T-helper 22 cell (primary cell): ENCODE results near the gene SMYD1.

Experiments used
- DNase-seq: peaks from one replicate; pipeline ENCODE4 v3.0.0-alpha.2; 2020; ENCODE audit warnings: low read depth

The SMYD1 gene

DNA sequence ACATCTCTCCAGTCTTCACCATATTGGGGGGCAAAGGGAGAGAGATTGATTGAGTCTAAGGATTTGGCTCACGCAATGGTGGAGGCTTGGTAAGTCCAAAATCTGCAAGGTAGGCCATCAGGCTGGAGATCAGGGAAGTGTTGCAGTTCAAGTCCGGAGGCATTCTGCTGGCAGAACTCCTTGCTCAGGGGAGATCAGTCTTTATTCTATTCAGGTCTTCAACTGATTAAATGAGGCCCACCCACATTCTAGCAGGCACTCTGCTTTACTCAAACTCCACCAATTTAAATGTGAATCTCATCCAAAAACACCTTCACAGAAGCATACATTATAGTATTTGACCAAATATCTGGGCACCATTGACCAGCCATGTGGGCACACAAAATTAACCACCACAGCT lies 21.4 kb downstream of the SMYD1 start:
- DNase-seq = no peak

DNA sequence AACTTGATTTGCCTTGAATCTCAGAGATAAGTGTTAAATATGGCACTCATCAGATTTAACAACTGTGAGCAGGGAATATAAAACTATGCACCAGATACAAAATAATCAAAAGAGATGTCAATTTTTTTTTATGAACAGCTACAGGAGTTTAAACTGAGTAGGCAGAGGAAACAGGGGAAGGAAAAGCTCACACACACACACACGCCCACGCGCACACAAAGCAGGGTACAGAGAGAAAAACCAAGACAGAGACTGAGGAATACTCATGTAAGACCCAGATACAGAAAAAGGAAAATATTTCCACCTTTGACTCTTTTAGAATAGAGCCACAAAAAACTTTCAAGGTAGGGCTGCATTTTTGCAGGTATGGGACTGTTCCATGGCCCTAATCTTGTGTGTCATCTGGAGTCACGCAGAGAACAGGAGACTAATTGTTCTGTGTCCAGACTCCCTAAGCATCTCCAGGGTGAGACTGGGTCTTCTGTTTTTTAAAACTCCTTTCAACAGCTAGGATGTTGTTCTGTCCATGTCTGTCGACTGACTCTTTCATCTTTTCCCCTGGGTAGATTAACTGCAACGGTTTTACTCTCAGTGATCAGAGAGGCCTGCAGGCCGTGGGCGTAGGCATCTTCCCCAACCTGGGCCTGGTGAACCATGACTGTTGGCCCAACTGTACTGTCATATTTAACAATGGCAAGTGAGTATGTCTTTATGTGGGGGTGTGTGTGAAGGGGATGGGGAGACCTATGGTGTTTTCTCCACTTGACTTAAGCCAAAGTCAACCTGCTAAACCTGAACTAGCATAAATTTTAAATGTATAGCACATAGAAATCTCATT lies 23.0 kb downstream of the SMYD1 start:
- DNase-seq = no peak

GRCh38 chr2:88091943-88092342 lies 24.3 kb downstream of the SMYD1 start:
- DNase-seq = no peak

- DNase-seq = no peak
These were observed 25.1 kb downstream of the SMYD1 start for GRCh38 chr2:88092773-88093172.

GRCh38 chr2:88095022-88095421 lies 27.4 kb downstream of the SMYD1 start:
- no peak for DNase-seq

- DNase-seq = no peak
These were observed 29.1 kb downstream of the SMYD1 start for GRCh38 chr2:88096708-88097107.

DNA sequence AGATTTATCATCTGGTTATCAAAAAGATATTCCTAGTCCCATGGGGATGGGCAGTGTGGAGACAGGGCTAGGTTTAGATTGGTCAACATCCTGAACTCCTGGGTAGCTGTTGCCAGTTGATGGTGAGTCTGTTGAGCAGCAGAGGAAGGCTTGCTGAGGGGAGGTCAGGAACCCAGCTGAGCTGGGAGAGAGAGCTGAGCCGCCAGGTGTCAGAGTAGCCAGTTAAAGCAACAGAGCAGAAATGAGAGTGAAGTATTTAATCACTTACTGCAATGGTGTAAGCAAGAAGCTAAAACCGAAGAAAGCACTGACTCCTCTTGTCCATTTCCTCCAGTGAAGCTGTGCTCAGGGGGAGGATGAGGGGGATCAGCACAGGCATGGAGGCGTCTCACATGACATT lies 29.6 kb downstream of the SMYD1 start:
- DNase-seq = no peak

DNA sequence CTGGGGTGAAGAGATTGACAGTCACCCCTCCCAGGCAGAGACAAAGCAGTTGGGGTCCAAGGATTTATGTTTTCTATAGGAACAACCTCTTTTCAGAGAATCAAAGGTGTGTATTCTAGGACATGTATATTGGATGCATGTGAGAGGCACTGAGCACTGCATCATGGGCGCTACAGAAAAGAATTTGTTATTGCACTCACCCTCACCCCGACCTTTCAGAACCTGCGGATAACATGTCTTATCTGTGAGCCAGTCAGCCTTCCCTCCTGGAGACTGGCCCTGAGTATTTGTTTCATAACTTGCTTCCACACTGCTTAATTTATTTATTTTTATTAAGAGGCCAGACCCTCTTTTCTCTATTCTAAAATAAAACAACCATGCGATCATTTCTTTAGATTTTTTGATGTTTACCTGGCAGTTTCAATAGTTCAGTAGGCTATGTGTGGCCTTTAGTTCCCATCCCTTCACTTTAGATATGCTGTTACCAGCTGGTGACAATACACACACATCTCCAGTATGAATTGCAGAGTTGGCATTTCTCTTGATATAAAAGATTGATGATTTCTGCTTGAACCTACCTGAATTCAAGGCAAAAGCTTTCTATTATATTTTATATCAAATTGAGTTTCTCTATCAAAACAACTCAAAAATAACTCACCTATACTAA lies 30.4 kb downstream of the SMYD1 start:
- no peak for DNase-seq

GRCh38 chr2:88098558-88098900 lies 30.9 kb downstream of the SMYD1 start:
- no peak for DNase-seq

- no peak for DNase-seq
These were observed 32.3 kb downstream of the SMYD1 start for GRCh38 chr2:88099798-88100488.

- DNase-seq = no peak
These were observed 32.8 kb downstream of the SMYD1 start for GRCh38 chr2:88100489-88100858.

GRCh38 chr2:88108796-88109195 lies 41.2 kb downstream of the SMYD1 start:
- no peak for DNase-seq

DNA sequence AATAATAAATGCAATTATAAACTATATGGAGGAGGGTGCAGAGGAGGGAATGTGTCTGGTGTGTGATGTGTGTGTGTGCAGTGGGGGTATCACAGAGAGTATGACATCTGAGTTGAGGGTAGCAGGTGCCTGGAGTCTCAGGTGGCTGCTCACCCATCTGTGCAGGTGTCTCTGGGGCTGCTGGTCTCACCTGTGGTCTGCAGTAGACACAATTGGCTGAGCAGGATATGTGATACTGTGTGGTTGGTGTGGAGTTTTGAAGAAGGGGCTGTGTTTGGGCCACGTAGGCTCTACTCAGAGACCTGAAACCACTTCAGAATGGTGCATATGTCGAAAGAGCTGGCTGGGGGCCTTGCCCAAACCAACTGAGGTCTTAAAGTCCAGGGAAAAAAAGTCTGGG lies 43.2 kb downstream of the SMYD1 start:
- DNase-seq = no peak

- no peak for DNase-seq
These were observed 45.4 kb downstream of the SMYD1 start for GRCh38 chr2:88113069-88113468.

- no peak for DNase-seq
These were observed 47.3 kb downstream of the SMYD1 start for GRCh38 chr2:88114889-88115288.

DNA sequence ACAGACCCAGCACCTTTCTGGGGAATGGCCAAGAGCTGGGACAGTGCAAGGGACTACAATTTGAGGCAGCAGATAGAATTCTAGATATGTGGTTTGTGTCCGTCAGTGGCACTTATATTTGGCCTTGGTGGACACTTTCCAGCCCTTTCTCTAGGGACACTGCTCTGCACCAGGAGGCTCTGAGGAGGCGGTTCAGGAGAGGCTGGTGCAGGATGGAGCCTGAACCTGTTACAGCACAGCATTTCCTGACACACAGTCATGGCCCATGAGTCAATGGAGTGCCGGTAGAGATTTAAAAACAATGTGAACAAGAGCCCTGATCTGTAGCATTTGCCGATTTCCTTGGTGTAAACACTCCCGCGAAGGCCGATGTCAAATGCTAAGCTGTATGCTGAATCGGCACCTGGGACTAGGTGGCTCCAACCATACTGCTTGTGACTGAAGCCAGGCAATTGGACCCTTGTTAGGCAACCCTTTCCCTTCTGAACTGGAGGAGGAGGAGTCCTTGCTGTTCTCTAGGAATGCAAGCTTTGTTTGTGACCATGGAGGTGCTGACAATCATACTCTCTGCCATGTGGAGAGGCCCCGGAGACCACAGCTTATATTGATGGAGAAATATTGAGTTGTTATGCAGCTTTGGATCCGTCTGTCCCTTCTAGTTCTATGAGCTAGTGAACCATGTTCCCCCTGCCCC lies 48.3 kb downstream of the SMYD1 start:
- DNase-seq = no peak

- no peak for DNase-seq
These were observed 49.2 kb downstream of the SMYD1 start for GRCh38 chr2:88116669-88117432.

- DNase-seq = no peak
These were observed 50.3 kb downstream of the SMYD1 start for GRCh38 chr2:88117973-88118372.

DNA sequence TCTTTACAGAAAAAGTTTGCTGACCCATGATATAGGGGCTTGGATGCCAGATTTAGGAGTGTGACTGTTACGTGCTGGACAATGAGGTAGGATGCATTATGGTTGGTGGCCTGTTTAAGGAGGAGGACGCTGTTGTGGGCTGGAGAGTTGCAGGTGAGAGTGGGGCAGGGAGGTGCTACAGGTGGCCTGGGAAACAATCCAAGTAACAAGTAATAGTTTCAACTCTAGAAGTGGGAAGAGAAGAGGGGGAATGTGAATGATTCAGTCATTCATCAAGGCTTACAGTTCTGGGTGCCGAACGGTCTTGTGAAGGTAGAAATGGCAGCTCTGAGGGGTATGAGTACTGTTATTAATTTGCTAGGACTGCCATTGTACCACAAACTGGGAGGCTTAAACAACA lies 54.1 kb downstream of the SMYD1 start:
- no peak for DNase-seq

DNA sequence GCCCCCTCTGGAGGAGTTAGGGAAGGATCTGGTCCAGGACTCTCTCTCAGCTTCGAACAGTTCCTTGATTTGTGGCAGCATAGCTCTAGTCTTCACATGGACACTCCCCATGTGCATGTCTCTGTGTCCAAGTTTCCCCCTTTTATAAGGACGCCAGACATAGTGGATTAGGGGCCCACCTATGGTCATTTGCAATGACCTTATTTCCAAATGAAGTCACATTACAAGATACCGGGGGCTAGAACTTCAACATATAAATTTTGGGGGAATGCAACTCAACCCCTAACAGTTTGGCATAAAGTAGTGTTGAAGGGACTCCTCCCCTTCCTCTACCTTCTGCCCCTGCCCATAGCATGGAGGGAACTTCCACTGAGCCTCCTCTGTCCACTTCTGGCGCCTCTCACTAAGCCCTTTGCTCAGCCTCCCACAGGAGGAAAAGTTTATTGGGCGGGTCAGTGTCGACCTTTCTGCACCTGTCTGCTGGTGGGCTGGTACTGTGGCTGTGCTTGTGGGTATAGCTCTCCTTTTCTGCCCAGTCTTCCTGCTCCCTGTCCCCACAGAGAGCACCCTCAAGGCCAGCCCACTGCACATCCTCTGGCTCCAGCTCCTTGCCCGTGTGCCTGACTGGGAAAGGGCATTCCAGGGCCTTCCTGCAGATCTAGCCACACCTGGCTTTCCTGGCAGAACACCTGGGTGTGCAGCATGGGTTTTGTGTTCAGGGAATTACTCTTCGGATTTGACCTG lies 54.7 kb downstream of the SMYD1 start:
- no peak for DNase-seq
